Neural progenitor cell (in vitro differentiated cells): ENCODE measurements around the gene IFI27.

Experiments
- CTCF ChIP-seq: fragments of 200-600 bp; sonication (generic); IDR thresholded peaks from 2 replicates; pipeline ENCODE4 v1.5.1; 2017; ENCODE audit warnings: antibody characterized with exemption, mild to moderate bottlenecking
- EZH2phosphoT487 ChIP-seq: fragments of 200-600 bp; sonication (generic); IDR thresholded peaks from 2 replicates; pipeline ENCODE4 v1.6.1; 2017; ENCODE audit warnings: antibody characterized with exemption

- no peak for TF ChIP-seq CTCF
- no peak for TF ChIP-seq EZH2phosphoT487
These were observed 32.7 kb upstream of the IFI27 start for GRCh38 chr14:94077823-94078222.
